ENCODE results near the gene DNAH10.
"Not testable (repeated sequence)": the region's sequence is repeated elsewhere in the genome, so short reads cannot be mapped to it uniquely, and the experiment has no call there.

The DNAH10 gene

DNA sequence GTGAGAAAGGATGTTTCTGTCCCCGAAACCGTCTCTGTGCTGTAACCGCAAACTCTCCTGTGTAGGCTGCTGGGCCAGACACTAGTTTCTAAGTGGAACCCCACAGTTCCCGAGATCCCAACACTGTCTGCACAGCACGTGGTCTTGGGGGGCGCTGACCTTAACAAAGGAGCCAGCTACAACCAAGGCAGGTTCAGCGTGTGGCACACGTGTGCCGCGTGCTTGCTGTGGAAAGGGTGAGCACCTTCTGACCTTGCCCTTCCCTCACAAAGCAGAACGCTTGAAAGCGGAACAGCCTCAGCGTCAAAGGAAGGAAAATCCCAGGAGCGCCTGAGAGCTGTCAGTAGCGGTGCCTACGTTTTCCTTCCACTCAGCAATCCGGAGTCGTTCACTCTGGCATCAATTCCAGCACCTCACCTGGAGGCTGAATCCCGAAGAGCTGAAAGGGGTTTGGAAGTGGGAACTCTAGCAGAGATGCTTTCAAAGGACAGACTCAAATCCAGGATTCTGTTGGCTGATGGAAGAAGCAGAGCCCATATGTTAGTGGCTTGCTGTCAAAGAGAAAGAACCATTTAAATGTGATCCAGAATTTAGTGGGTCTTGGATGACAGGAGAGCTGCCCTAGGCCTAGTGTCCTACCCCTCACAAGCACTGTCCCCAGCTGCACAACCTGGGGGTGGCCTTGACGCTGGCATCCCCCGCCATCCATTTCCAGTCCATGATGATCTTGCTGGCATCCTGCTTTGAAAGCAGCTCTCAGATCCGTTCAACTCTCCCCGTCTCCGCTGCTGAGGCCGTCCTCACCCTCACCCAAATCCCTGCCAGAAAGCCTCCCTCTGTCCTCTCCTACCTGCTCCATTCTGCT lies 183.4 kb downstream of the DNAH10 start:
- FAIRE-seq = no peak
- no peak for DNase-seq (ENCODE audit: insufficient read length, low spot score)
- TF ChIP-seq, protein P1, sequence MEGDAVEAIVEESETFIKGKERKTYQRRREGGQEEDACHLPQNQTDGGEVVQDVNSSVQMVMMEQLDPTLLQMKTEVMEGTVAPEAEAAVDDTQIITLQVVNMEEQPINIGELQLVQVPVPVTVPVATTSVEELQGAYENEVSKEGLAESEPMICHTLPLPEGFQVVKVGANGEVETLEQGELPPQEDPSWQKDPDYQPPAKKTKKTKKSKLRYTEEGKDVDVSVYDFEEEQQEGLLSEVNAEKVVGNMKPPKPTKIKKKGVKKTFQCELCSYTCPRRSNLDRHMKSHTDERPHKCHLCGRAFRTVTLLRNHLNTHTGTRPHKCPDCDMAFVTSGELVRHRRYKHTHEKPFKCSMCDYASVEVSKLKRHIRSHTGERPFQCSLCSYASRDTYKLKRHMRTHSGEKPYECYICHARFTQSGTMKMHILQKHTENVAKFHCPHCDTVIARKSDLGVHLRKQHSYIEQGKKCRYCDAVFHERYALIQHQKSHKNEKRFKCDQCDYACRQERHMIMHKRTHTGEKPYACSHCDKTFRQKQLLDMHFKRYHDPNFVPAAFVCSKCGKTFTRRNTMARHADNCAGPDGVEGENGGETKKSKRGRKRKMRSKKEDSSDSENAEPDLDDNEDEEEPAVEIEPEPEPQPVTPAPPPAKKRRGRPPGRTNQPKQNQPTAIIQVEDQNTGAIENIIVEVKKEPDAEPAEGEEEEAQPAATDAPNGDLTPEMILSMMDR (IDR thresholded peaks at IDR 0.05; ENCODE audit: insufficient read depth, missing control alignments) = no peak

DNA sequence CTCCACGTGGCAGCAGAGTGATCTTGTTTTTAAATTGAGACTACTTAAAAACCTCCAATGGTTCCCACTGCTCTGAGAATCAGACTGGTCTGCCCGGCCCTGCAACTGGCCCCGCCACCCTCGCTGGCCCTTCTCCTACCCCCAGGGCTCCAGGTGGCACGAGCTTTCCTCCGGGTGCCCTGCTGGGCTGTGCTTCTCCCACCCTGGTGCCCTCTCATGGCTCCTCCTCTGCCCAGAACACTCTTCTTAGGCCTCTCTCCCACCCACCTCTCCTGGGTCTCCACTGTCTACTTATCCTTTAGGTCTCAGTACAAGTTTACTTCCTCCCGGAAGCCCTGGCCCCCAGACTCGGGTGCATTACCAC lies 184.0 kb downstream of the DNAH10 start:
- no peak for FAIRE-seq
- TF ChIP-seq, protein P1 (IDR thresholded peaks at IDR 0.05; ENCODE audit: insufficient read depth, missing control alignments) = no peak
- DNase-seq (ENCODE audit: insufficient read length, low spot score) = no peak

DNA sequence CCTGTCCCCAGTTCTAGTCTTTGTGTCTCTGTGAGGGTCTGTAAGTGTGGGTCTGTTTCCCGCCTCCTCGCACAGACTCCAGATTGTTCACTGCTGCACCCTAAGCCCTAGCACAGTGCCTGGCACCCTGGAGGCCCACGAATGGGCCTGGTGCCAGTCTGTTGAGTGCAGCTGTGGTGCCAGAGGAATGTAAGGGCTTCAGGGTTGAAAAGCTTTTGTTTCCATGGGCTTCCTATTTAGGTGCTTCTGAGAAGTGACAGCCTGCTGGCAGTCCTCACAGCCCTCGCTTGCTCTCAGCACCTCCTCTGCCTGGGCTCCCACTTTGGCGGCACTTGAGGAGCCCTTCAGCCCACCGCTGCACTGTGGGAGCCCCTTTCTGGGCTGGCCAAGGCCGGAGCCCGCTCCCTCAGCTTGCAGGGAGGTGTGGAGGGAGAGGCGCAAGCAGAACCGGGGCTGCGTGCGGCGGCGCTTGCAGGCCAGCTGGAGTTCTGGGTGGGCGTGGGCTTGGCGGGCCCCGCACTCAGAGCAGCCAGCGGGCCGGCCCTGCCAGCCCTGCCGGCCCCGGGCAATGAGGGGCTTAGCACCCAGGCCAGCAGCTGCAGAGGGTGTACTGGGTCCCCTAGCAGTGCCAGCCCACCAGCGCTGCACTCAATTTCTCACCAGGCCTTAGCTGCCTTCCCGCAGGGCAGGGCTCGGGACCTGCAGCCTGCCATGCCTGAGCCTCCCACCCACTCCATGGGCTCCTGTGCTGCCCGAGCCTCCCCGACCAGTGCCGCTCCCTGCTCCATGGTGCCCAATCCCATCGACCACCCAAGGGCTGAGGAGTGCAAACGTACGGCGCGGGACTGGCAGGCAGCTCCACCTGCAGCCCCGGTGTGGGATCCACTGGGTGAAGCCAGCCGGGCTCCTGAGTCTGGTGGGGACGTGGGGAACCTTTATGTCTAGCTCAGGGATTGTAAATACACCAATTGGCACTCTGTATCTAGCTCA lies 184.7 kb downstream of the DNAH10 start:
- FAIRE-seq; DNase-seq (ENCODE audit: insufficient read length, low spot score): not testable (repeated sequence)

DNA sequence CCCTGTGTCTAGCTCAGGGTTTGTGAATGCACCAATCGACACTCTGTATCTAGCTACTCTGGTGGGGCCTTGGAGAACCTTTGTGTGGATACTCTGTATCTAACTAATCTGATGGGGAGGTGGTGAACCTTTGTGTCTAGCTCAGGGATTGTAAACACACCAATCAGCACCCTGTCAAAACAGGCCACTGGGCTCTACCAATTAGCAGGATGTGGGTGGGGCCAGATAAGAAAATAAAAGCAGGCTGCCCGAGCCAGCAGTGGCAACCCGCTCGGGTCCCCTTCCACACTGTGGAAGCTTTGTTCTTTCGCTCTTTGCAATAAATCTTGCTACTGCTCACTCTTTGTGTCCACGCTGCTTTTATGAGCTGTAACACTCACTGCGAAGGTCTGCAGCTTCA lies 185.4 kb downstream of the DNAH10 start:
- FAIRE-seq; DNase-seq (ENCODE audit: insufficient read length, low spot score): not testable (repeated sequence)

DNA sequence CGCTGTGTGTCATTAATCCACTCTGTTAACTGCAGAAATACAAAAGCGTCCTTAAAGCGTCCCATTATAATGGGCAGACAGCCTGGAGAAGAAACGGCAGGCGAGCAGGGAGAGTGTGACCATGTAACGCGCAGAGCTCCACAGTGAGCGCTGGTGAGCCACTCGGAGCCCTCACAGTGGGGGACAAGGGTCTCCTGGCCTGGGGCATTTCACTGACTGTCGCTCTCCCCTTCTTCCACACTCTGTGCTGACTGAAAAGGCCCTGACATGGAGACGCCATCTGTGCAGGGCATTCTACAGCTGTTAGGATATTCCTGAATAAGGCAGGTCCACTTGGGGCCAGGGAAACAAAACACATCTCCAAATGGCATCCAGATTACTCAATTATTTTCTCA lies 186.3 kb downstream of the DNAH10 start:
- no peak for FAIRE-seq
- no peak for DNase-seq (ENCODE audit: insufficient read length, low spot score)
- TF ChIP-seq, protein P1 (IDR thresholded peaks at IDR 0.05; ENCODE audit: insufficient read depth, missing control alignments) = no peak

DNA sequence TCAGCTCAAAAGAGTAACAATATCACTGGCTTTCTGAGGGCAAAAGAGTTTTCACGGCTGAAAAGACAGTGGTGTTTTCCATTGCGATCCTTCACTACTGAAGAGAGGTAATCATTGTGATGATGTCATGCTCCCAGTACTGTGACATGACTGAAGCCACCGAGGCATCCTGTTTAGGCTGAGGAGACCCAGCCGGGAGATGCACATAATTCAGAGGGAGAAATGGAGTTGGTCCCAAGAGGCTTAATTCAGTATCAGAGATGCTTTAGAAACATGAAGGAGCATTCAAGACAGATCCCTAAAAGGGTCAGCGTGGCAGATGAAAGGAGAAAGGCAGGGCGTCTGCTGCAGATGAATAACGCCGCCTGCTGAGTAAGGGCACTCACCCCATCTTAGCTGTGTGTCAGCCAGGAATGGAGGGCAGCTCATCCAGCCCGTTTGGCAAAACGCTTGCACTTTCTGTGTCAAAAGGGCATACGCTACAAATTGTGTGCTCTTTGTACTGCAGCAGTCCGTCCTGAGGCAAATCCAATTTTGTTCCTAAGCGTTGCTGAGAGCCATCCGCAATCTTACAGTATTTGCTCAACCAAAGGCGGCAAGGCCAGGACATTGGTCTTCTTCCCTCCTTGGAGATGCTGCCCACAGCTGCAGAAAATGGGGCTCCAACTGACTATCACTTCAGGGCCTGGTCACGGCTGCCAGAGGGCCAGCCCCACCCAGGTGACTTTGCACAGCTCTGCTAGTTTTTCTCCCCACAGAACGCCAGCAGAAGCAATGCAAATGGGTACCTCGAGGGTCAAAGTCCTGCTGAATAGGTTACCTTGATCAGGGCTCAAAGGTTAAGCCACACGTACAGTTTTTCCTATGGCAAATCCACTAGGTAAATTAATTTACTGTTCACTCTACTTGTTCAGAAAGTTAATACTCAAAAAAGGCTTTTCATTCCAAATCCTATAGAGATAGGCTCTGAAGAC lies 187.0 kb downstream of the DNAH10 start:
- TF ChIP-seq, protein P1 (IDR thresholded peaks at IDR 0.05; ENCODE audit: insufficient read depth, missing control alignments) = no peak
- DNase-seq (ENCODE audit: insufficient read length, low spot score) = no peak
- no peak for FAIRE-seq

DNA sequence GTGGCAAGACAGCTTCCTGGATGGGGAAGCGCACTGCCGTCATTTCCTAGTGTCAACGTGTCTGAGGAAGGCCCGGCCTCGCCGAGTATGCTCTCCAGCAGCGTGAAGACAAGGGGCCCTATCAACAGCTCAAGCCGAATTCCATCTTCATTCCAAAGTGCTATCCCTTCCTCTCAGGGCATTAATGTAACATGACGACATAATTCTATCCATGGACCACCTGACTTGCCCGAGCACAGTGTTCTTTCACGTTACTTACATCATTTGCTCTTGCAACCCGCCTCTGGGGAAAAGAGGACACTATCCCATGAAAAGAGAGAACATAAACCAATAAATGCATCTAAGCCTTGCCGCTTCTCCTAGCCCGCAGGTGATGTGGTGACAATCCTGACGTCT lies 187.7 kb downstream of the DNAH10 start:
- DNase-seq (ENCODE audit: insufficient read length, low spot score) = no peak
- TF ChIP-seq, protein P1 (IDR thresholded peaks at IDR 0.05; ENCODE audit: insufficient read depth, missing control alignments) = no peak
- no peak for FAIRE-seq
